Natural killer cell (primary cell): ENCODE results near the gene SLC30A1. TPM values are rescaled to one million over a fixed set of nuclear protein-coding genes. Genes with fewer than 3 reads are reported as not detected.

Source experiments
- ATAC-seq, 3 donors: fragments of 150-1000 bp in 2 of 3; fragments of 200-7000 bp in 1 of 3; cut with Tn5 transposase; 1 replicate in 1 of 3; 2 replicates in 2 of 3; pipeline ENCODE4 v1.10.0; 2021; ENCODE audit warnings: mild to moderate bottlenecking in 2 of 3, moderate library complexity in 2 of 3
- DNase-seq, 2 donors: peaks; one replicate each; pipeline versions ENCODE4 v3.0.0 to v3.0.0-alpha.2; 2013 to 2021; ENCODE audit warnings: mixed read lengths in 1 of 2
- H3K27ac ChIP-seq: one replicate; pipeline ENCODE4 v1.5.1; 2013; ENCODE audit warnings: mild to moderate bottlenecking, low read length
- H3K27me3 ChIP-seq: one replicate; pipeline ENCODE4 v1.6.1; 2013; ENCODE audit warnings: low read length; ENCODE audit not compliant: control insufficient read depth, insufficient read depth
- H3K36me3 ChIP-seq: one replicate; pipeline ENCODE4 v1.6.1; 2013; ENCODE audit warnings: low read length; ENCODE audit not compliant: control insufficient read depth, insufficient read depth
- H3K4me1 ChIP-seq: one replicate; pipeline ENCODE4 v1.6.1; 2013; ENCODE audit warnings: low read length; ENCODE audit not compliant: control insufficient read depth, insufficient read depth
- H3K4me3 ChIP-seq: one replicate; pipeline ENCODE4 v1.5.1; 2013; ENCODE audit warnings: low read length
- H3K9me3 ChIP-seq: one replicate; pipeline ENCODE4 v1.6.1; 2013; ENCODE audit warnings: low read length; ENCODE audit not compliant: control insufficient read depth, insufficient read depth
- H3K27ac Mint-ChIP-seq, 2 donors: one replicate each; pipeline ENCODE4 v1.8.0; 2022; ENCODE audit warnings: mild to moderate bottlenecking in 2 of 2, mixed read lengths in 2 of 2, moderate library complexity in 1 of 2
- H3K27me3 Mint-ChIP-seq, 2 donors: one replicate each; pipeline ENCODE4 v1.8.0; 2022; ENCODE audit warnings: low read depth in 2 of 2, mixed read lengths in 2 of 2
- H3K36me3 Mint-ChIP-seq: one replicate; pipeline ENCODE4 v1.8.0; 2022; ENCODE audit warnings: mixed read lengths
- H3K4me1 Mint-ChIP-seq, 2 donors: one replicate each; pipeline ENCODE4 v1.8.0; 2022; ENCODE audit warnings: mixed read lengths in 2 of 2
- H3K4me3 Mint-ChIP-seq: one replicate; pipeline ENCODE4 v1.8.0; 2022; ENCODE audit warnings: mild to moderate bottlenecking, moderate library complexity, mixed read lengths
- H3K9me3 Mint-ChIP-seq, 2 donors: one replicate each; pipeline ENCODE4 v1.8.0; 2022; ENCODE audit warnings: mixed read lengths in 2 of 2
- CTCF ChIP-seq: fragments of 200-600 bp; IDR thresholded peaks from one replicate; pipeline ENCODE4 v1.8.0; 2022; ENCODE audit warnings: antibody characterized with exemption
- WGBS: methylation state at CpG from one replicate; pipeline ENCODE4 v1.1.7; 2013; ENCODE audit warnings: missing lambda C conversion rate; ENCODE audit not compliant: insufficient coverage; 5-methylcytosine and 5-hydroxymethylcytosine counted together
- intact Hi-C: fragments of 100-400 bp; cut with micrococcal nuclease; formaldehyde crosslinking; loops from one replicate; pipeline ENCODE4 v1.14.2; 2022
- total RNA-seq, 4 donors: library from RNA; stranded (reverse); fragments of 120-200 nt in 1 of 4; gene quantifications; one replicate each; pipeline versions ENCODE4 v1.2.3 to v1.2.4, GENCODE V29; 2013 to 2022

Gene SLC30A1
- total RNA-seq, 3 donors from 2014 or later (not counting 1 experiment from before 2014, with no cell fraction given) = 8.4 to 16.0 (median 12.1) TPM

GRCh38 chr1:211605603-211606331, 26.8 kb upstream of the SLC30A1 start:
- TF ChIP-seq CTCF = no peak
- no peaks in the 10 kb centered on the region for H3K9me3 ChIP-seq
- 94% methylated on average over 11 of the region's 11 CpGs for WGBS
- H3K4me1 ChIP-seq = peaks cover 19% of the 10 kb centered on the region
- peak overlapping the region; percentile 67 for H3K27ac ChIP-seq
- peak overlapping the region; percentile 97 for H3K4me3 Mint-ChIP-seq
- H3K27ac Mint-ChIP-seq = peak overlapping the region; percentile 93 to 98
- no peaks in the 10 kb centered on the region for H3K36me3 ChIP-seq
- H3K4me1 Mint-ChIP-seq = peaks cover 24 to 29% of the 10 kb centered on the region in 2 donors
- H3K9me3 Mint-ChIP-seq = no peaks in the 10 kb centered on the region
- peak overlapping the region; percentile 42 for H3K4me3 ChIP-seq
- peaks cover 0 to 4% of the 10 kb centered on the region in 2 donors for H3K27me3 Mint-ChIP-seq
- no peaks in the 10 kb centered on the region for H3K36me3 Mint-ChIP-seq
- no peak for DNase-seq
- ATAC-seq = no peak
- no peaks in the 10 kb centered on the region for H3K27me3 ChIP-seq
- intact Hi-C loops = no loop called here

GRCh38 chr1:211605034-211605433, 26.1 kb upstream of the SLC30A1 start:
- DNase-seq = no peak
- H3K4me1 ChIP-seq = peaks cover 19% of the 10 kb centered on the region
- H3K36me3 Mint-ChIP-seq = no peaks in the 10 kb centered on the region
- H3K9me3 ChIP-seq = no peaks in the 10 kb centered on the region
- H3K36me3 ChIP-seq = no peaks in the 10 kb centered on the region
- intact Hi-C loops = no loop called here
- H3K27ac ChIP-seq = no peak overlapping the region
- H3K4me3 Mint-ChIP-seq = peak overlapping the region; percentile 22
- H3K4me1 Mint-ChIP-seq = peaks cover 24 to 29% of the 10 kb centered on the region in 2 donors
- TF ChIP-seq CTCF = no peak
- no peak for ATAC-seq
- no peaks in the 10 kb centered on the region for H3K9me3 Mint-ChIP-seq
- peaks cover 0 to 4% of the 10 kb centered on the region in 2 donors for H3K27me3 Mint-ChIP-seq
- no peak overlapping the region for H3K27ac Mint-ChIP-seq
- H3K4me3 ChIP-seq = no peak overlapping the region
- no peaks in the 10 kb centered on the region for H3K27me3 ChIP-seq
- WGBS = 100% methylated on average over 1 of the region's 2 CpGs

- 91% methylated on average over 1 of the region's 2 CpGs for WGBS
- intact Hi-C loops = no loop called here
- H3K36me3 ChIP-seq = no peaks in the 10 kb centered on the region
- H3K36me3 Mint-ChIP-seq = no peaks in the 10 kb centered on the region
- peaks cover 19% of the 10 kb centered on the region for H3K4me1 ChIP-seq
- no peak for TF ChIP-seq CTCF
- ATAC-seq (no peak), DNase-seq (no peak)
- H3K27me3 Mint-ChIP-seq = peaks cover 0 to 4% of the 10 kb centered on the region in 2 donors
- no peaks in the 10 kb centered on the region for H3K9me3 ChIP-seq
- no peak overlapping the region for H3K27ac Mint-ChIP-seq
- H3K27ac ChIP-seq = no peak overlapping the region
- no peak overlapping the region for H3K4me3 Mint-ChIP-seq
- no peaks in the 10 kb centered on the region for H3K9me3 Mint-ChIP-seq
- no peak overlapping the region for H3K4me3 ChIP-seq
- peaks cover 24 to 29% of the 10 kb centered on the region in 2 donors for H3K4me1 Mint-ChIP-seq
- no peaks in the 10 kb centered on the region for H3K27me3 ChIP-seq
These were observed 25.6 kb upstream of the SLC30A1 start for GRCh38 chr1:211604548-211604947.

- H3K4me3 Mint-ChIP-seq = no peak overlapping the region
- peaks cover 4 to 6% of the 10 kb centered on the region in 2 donors for H3K27me3 Mint-ChIP-seq
- ATAC-seq (no peak), DNase-seq (no peak)
- no peak overlapping the region for H3K27ac ChIP-seq
- 100% methylated on average over 1 of the region's 1 CpG for WGBS
- TF ChIP-seq CTCF = no peak
- H3K9me3 Mint-ChIP-seq = no peaks in the 10 kb centered on the region
- no peak overlapping the region for H3K27ac Mint-ChIP-seq
- peaks cover 19% of the 10 kb centered on the region for H3K4me1 ChIP-seq
- no peaks in the 10 kb centered on the region for H3K36me3 ChIP-seq
- H3K4me1 Mint-ChIP-seq = peaks cover 24 to 29% of the 10 kb centered on the region in 2 donors
- no peaks in the 10 kb centered on the region for H3K27me3 ChIP-seq
- intact Hi-C loops = no loop called here
- no peaks in the 10 kb centered on the region for H3K9me3 ChIP-seq
- H3K4me3 ChIP-seq = no peak overlapping the region
- H3K36me3 Mint-ChIP-seq = no peaks in the 10 kb centered on the region
These were observed 24.8 kb upstream of the SLC30A1 start for GRCh38 chr1:211603713-211604112.
